ENCODE measurements around the gene DOK7.
"Not testable (repeated sequence)": the region's sequence is repeated elsewhere in the genome, so short reads cannot be mapped to it uniquely, and the experiment has no call there.

The DOK7 gene

GRCh38 chr4:3505231-3505630 lies 42.1 kb downstream of the DOK7 start:
- ATAC-seq: no peak
- TF ChIP-seq POU6F1 (CRISPR knock-in tag; IDR thresholded peaks at IDR 0.05; ENCODE audit: borderline replicate concordance, low read depth) (no peak), BACH2 (CRISPR knock-in tag; IDR thresholded peaks at IDR 0.05; ENCODE audit: borderline replicate concordance) (no peak), ESRRG (CRISPR knock-in tag; IDR thresholded peaks at IDR 0.05) (no peak), ZNF8 (CRISPR knock-in tag; IDR thresholded peaks at IDR 0.05) (no peak), ZC3H10 (CRISPR knock-in tag; IDR thresholded peaks at IDR 0.05) (no peak), CREB5 (CRISPR knock-in tag; IDR thresholded peaks at IDR 0.05; ENCODE audit: low read depth) (no peak), TOX (CRISPR knock-in tag; IDR thresholded peaks at IDR 0.05; ENCODE audit: borderline replicate concordance) (no peak)

- ATAC-seq: no peak
Measured at GRCh38 chr4:3508542-3508941, 45.4 kb downstream of the DOK7 start.

GRCh38 chr4:3510481-3510880 lies 47.4 kb downstream of the DOK7 start:
- no peak for TF ChIP-seq PPARA (CRISPR knock-in tag; IDR thresholded peaks at IDR 0.05; ENCODE audit: borderline replicate concordance)
- no peak for TF ChIP-seq ARNTL (CRISPR knock-in tag; IDR thresholded peaks at IDR 0.05; ENCODE audit: borderline replicate concordance, low read depth)
- no peak for TF ChIP-seq SNAI2 (CRISPR knock-in tag; IDR thresholded peaks at IDR 0.05)
- no peak for TF ChIP-seq ISL1 (CRISPR knock-in tag; IDR thresholded peaks at IDR 0.05)
- TF ChIP-seq ZFP30 (CRISPR knock-in tag; IDR thresholded peaks at IDR 0.05): no peak
- no peak for TF ChIP-seq ZC3H10 (CRISPR knock-in tag; IDR thresholded peaks at IDR 0.05)
- TF ChIP-seq POU6F1 (CRISPR knock-in tag; IDR thresholded peaks at IDR 0.05; ENCODE audit: borderline replicate concordance, low read depth): no peak
- no peak for ATAC-seq

More at GRCh38 chr4:3508542-3508941, 45.4 kb downstream of the DOK7 start:
- TF ChIP-seq ZFP30 (CRISPR knock-in tag; IDR thresholded peaks at IDR 0.05) (no peak), ISL1 (CRISPR knock-in tag; IDR thresholded peaks at IDR 0.05) (no peak), POU6F1 (CRISPR knock-in tag; IDR thresholded peaks at IDR 0.05; ENCODE audit: borderline replicate concordance, low read depth) (no peak), ZFP3 (CRISPR knock-in tag; IDR thresholded peaks at IDR 0.05) (no peak), OSR1 (CRISPR knock-in tag; IDR thresholded peaks at IDR 0.05) (no peak)

GRCh38 chr4:3511187-3511586 lies 48.1 kb downstream of the DOK7 start:
- TF ChIP-seq CSRNP3 (CRISPR knock-in tag; IDR thresholded peaks at IDR 0.05) (no peak), CREB5 (CRISPR knock-in tag; IDR thresholded peaks at IDR 0.05; ENCODE audit: low read depth) (no peak), ZNF8 (CRISPR knock-in tag; IDR thresholded peaks at IDR 0.05) (no peak), ZNF70 (CRISPR knock-in tag; IDR thresholded peaks at IDR 0.05) (no peak), TSHZ2 (CRISPR knock-in tag; IDR thresholded peaks at IDR 0.05) (no peak), TCF4 (CRISPR knock-in tag; IDR thresholded peaks at IDR 0.05; ENCODE audit: borderline replicate concordance) (no peak), PATZ1 (CRISPR knock-in tag; IDR thresholded peaks at IDR 0.05; ENCODE audit: borderline replicate concordance) (no peak)
- no peak for ATAC-seq

GRCh38 chr4:3511601-3512000 lies 48.5 kb downstream of the DOK7 start:
- not testable (repeated sequence) for ATAC-seq
